Panc1 (cell line): ENCODE measurements around the gene ANGPTL4.

Experiments
- POLR2AphosphoS5 ChIP-seq: IDR thresholded peaks from 2 replicates; pipeline ENCODE4 v1.6.1; 2012; ENCODE audit warnings: mild to moderate bottlenecking, low read depth, low read length, moderate library complexity
- SIN3A ChIP-seq: IDR thresholded peaks from 2 replicates; pipeline ENCODE4 v1.6.1; 2012; ENCODE audit warnings: low read depth, mild to moderate bottlenecking, low read length, moderate library complexity, borderline replicate concordance; ENCODE audit not compliant: insufficient read depth
- TCF7L2 ChIP-seq: IDR thresholded peaks from 2 replicates; pipeline ENCODE4 v1.6.1; 2011; ENCODE audit warnings: mild to moderate bottlenecking, low read depth, low read length, inconsistent platforms
- TF ChIP-seq, protein P1 (sequence below): fragments of 450-650 bp; IDR thresholded peaks from 2 replicates; pipeline ENCODE4 v1.5.1; 2017; ENCODE audit warnings: mild to moderate bottlenecking
- TF ChIP-seq, protein P2 (sequence below), 2 experiments: IDR thresholded peaks; 2 replicates each; pipeline ENCODE4 v1.6.1; 2011 to 2012; ENCODE audit warnings: low read depth in 2 of 2, control low read depth in 1 of 2, low read length in 1 of 2, mild to moderate bottlenecking in 1 of 2, moderate library complexity in 1 of 2; ENCODE audit not compliant: insufficient read depth in 1 of 2

DNA sequence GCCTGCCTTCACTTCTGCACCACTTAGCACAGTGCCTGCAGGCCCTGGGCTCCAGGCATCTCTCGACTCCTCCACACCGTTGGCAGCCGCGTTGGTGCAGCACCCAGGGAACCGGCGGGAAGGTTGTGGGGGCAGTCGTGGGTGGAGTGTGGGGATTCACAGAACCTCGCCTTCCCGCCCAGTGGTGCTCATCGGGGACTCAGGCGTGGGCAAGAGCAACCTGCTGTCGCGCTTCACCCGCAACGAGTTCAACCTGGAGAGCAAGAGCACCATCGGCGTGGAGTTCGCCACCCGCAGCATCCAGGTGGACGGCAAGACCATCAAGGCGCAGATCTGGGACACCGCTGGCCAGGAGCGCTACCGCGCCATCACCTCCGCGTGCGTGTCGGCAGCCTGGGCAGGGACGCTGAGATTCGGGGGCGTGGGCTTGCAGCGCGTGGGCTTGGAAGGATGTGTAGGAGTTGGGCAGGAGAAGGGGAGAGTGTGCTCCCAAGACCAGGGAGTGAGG lies 35.8 kb downstream of the ANGPTL4 start:
- TF ChIP-seq, protein P1, sequence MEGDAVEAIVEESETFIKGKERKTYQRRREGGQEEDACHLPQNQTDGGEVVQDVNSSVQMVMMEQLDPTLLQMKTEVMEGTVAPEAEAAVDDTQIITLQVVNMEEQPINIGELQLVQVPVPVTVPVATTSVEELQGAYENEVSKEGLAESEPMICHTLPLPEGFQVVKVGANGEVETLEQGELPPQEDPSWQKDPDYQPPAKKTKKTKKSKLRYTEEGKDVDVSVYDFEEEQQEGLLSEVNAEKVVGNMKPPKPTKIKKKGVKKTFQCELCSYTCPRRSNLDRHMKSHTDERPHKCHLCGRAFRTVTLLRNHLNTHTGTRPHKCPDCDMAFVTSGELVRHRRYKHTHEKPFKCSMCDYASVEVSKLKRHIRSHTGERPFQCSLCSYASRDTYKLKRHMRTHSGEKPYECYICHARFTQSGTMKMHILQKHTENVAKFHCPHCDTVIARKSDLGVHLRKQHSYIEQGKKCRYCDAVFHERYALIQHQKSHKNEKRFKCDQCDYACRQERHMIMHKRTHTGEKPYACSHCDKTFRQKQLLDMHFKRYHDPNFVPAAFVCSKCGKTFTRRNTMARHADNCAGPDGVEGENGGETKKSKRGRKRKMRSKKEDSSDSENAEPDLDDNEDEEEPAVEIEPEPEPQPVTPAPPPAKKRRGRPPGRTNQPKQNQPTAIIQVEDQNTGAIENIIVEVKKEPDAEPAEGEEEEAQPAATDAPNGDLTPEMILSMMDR, result no peak
- no peak for TF ChIP-seq POLR2AphosphoS5
- TF ChIP-seq, protein P2, sequence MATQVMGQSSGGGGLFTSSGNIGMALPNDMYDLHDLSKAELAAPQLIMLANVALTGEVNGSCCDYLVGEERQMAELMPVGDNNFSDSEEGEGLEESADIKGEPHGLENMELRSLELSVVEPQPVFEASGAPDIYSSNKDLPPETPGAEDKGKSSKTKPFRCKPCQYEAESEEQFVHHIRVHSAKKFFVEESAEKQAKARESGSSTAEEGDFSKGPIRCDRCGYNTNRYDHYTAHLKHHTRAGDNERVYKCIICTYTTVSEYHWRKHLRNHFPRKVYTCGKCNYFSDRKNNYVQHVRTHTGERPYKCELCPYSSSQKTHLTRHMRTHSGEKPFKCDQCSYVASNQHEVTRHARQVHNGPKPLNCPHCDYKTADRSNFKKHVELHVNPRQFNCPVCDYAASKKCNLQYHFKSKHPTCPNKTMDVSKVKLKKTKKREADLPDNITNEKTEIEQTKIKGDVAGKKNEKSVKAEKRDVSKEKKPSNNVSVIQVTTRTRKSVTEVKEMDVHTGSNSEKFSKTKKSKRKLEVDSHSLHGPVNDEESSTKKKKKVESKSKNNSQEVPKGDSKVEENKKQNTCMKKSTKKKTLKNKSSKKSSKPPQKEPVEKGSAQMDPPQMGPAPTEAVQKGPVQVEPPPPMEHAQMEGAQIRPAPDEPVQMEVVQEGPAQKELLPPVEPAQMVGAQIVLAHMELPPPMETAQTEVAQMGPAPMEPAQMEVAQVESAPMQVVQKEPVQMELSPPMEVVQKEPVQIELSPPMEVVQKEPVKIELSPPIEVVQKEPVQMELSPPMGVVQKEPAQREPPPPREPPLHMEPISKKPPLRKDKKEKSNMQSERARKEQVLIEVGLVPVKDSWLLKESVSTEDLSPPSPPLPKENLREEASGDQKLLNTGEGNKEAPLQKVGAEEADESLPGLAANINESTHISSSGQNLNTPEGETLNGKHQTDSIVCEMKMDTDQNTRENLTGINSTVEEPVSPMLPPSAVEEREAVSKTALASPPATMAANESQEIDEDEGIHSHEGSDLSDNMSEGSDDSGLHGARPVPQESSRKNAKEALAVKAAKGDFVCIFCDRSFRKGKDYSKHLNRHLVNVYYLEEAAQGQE (IDR thresholded peaks at IDR 0.05; ENCODE audit: insufficient read depth in 1 of 2, low read depth in 2 of 2, low read length in 1 of 2), result no peak
- TF ChIP-seq SIN3A, result no peak
- no peak for TF ChIP-seq TCF7L2
